Transverse colon (tissue), 4 donors: ENCODE data around the gene KRTAP10-2. TPM values are rescaled to one million over a fixed set of nuclear protein-coding genes. Genes with fewer than 3 reads are reported as not detected.

Source experiments
- DNase-seq: peaks from one replicate; pipeline ENCODE4 v3.0.0-alpha.2; 2019
- H3K27ac ChIP-seq, 4 donors: fragments of 200-600 bp; sonication (generic); 2 replicates each; pipeline ENCODE4 v1.5.1; 2016 to 2018; ENCODE audit warnings: inconsistent platforms in 4 of 4
- H3K27me3 ChIP-seq: fragments of 200-600 bp; sonication (generic); 2 replicates; pipeline ENCODE4 v1.5.1; 2017; ENCODE audit warnings: inconsistent platforms
- H3K36me3 ChIP-seq, 4 donors: fragments of 200-600 bp; sonication (generic); 2 replicates each; pipeline ENCODE4 v1.5.1; 2017 to 2019; ENCODE audit warnings: inconsistent platforms in 4 of 4
- H3K4me1 ChIP-seq, 4 donors: fragments of 200-600 bp; sonication (generic); 2 replicates each; pipeline ENCODE4 v1.5.1; 2017 to 2020; ENCODE audit warnings: inconsistent platforms in 4 of 4
- H3K4me3 ChIP-seq, 4 donors: fragments of 200-600 bp; sonication (generic); 1 replicate in 1 of 4; 2 replicates in 3 of 4; pipeline versions ENCODE4 v1.5.1 to v1.6.1; 2017 to 2019; ENCODE audit warnings: inconsistent platforms in 4 of 4
- H3K9me3 ChIP-seq, 2 donors: fragments of 200-600 bp; sonication (generic); 2 replicates each; pipeline ENCODE4 v1.5.1; 2017 to 2019; ENCODE audit warnings: inconsistent platforms in 2 of 2
- CTCF ChIP-seq, 5 experiments: fragments of 200-600 bp in 3 of 5; fragments of 450-650 bp in 2 of 5; sonication (generic) in 3 of 5; IDR thresholded peaks; 1 replicate in 2 of 5; 2 replicates in 3 of 5; pipeline ENCODE4 v1.5.1; 2016 to 2017; ENCODE audit warnings: antibody characterized with exemption in 5 of 5, inconsistent platforms in 3 of 5, mild to moderate bottlenecking in 2 of 5, moderate library complexity in 1 of 5
- EP300 ChIP-seq: sonication (generic); formaldehyde crosslinking; IDR thresholded peaks from one replicate; pipeline ENCODE4 v1.6.1; 2017; ENCODE audit warnings: antibody characterized with exemption, low read depth
- POLR2A ChIP-seq: fragments of 450-650 bp; IDR thresholded peaks from one replicate; pipeline ENCODE4 v1.6.1; 2016; ENCODE audit warnings: antibody characterized with exemption, mild to moderate bottlenecking, moderate library complexity
- POLR2AphosphoS5 ChIP-seq, 3 donors: sonication (generic); formaldehyde crosslinking; IDR thresholded peaks; one replicate each; pipeline ENCODE4 v1.6.1; 2016; ENCODE audit warnings: antibody characterized with exemption in 3 of 3
- WGBS, 2 donors: methylation state at CpG; one replicate each; pipeline ENCODE4 v1.1.5; 2018; ENCODE audit warnings: low coverage in 1 of 2; 5-methylcytosine and 5-hydroxymethylcytosine counted together
- in situ Hi-C, 4 donors: fragments of 200-750 bp; cut with MboI; loops; one replicate each; pipeline versions ENCODE4 v1.15.0 to v1.15.1; 2017; ENCODE audit warnings: low sequenced_read_pairs in 3 of 4, low pct_ligation_motif_present in 1 of 4, low pct_unique_long_range_greater_than_20kb in 1 of 4
- intact Hi-C: fragments of 100-400 bp; cut with DNase I; formaldehyde crosslinking; loops from one replicate; pipeline ENCODE4 v1.15.1; 2023; ENCODE audit warnings: low total_unique reads
- total RNA-seq, 4 donors: library from RNA; depleted of rRNA; stranded (reverse); fragments of >200 nt; gene quantifications; one replicate each; pipeline ENCODE4 v1.1.0, GENCODE V29; 2016

Gene KRTAP10-2
- total RNA-seq, 4 donors from 2014 or later: not detected

- H3K9me3 ChIP-seq: no peaks in the 10 kb centered on the region
- 88% methylated on average over 1 of the region's 1 CpG; no CpG with 5 or more reads in 1 of the 2 donors for WGBS, 2 donors
- H3K27me3 ChIP-seq: no peaks in the 10 kb centered on the region
- H3K27ac ChIP-seq: no peak overlapping the region
- intact Hi-C loops: no loop called here
- no peak for TF ChIP-seq POLR2A
- TF ChIP-seq EP300: no peak
- no peak for TF ChIP-seq CTCF (IDR thresholded peaks at IDR 0.05)
- DNase-seq: no peak
- H3K36me3 ChIP-seq: no peaks in the 10 kb centered on the region
- in situ Hi-C loops: loop anchor here in 1 of 4 donors (25.0 kb wide), 1 partner anchor 264 kb away; no protein-coding TSS in a partner anchor
- no peak overlapping the region for H3K4me3 ChIP-seq
- H3K4me1 ChIP-seq: no peaks in the 10 kb centered on the region
Measured at GRCh38 chr21:44523567-44524413, 27.5 kb downstream of the KRTAP10-2 start.

GRCh38 chr21:44522753-44523204, 28.5 kb downstream of the KRTAP10-2 start:
- 71% methylated on average over 1 of the region's 1 CpG; no CpG with 5 or more reads in 1 of the 2 donors for WGBS, 2 donors
- intact Hi-C loops (no loop called here), in situ Hi-C loops (loop anchor here in 1 of 4 donors (25.0 kb wide), 1 partner anchor 265 kb away; no protein-coding TSS in a partner anchor)
- no peak for DNase-seq
- Histone ChIP-seq H3K27me3 (no peaks in the 10 kb centered on the region), H3K4me3 (no peak overlapping the region), H3K9me3 (no peaks in the 10 kb centered on the region), H3K4me1 (no peaks in the 10 kb centered on the region), H3K27ac (no peak overlapping the region), H3K36me3 (no peaks in the 10 kb centered on the region)
- TF ChIP-seq POLR2A (no peak), POLR2AphosphoS5 (IDR thresholded peaks at IDR 0.05) (no peak), CTCF (IDR thresholded peaks at IDR 0.05) (no peak), EP300 (no peak)

GRCh38 chr21:44521928-44522752, 29.2 kb downstream of the KRTAP10-2 start:
- Histone ChIP-seq H3K27ac (no peak overlapping the region), H3K4me3 (no peak overlapping the region), H3K27me3 (no peaks in the 10 kb centered on the region), H3K9me3 (no peaks in the 10 kb centered on the region), H3K4me1 (no peaks in the 10 kb centered on the region), H3K36me3 (no peaks in the 10 kb centered on the region)
- peak; percentile 2 for DNase-seq
- intact Hi-C loops (no loop called here), in situ Hi-C loops (loop anchor here in 1 of 4 donors (25.0 kb wide), 1 partner anchor 265 kb away; no protein-coding TSS in a partner anchor)
- WGBS, 2 donors: 88 to 89% methylated on average over 5 to 33 of the region's 33 CpGs
- TF ChIP-seq POLR2A: no peak
- TF ChIP-seq POLR2AphosphoS5 (IDR thresholded peaks at IDR 0.05): no peak
- no peak for TF ChIP-seq EP300
- no peak for TF ChIP-seq CTCF (IDR thresholded peaks at IDR 0.05)

GRCh38 chr21:44521301-44521927, 29.9 kb downstream of the KRTAP10-2 start:
- H3K36me3 ChIP-seq: no peaks in the 10 kb centered on the region
- no peak for TF ChIP-seq EP300
- no peak for TF ChIP-seq POLR2AphosphoS5 (IDR thresholded peaks at IDR 0.05)
- no peak for TF ChIP-seq CTCF (IDR thresholded peaks at IDR 0.05)
- no peak for TF ChIP-seq POLR2A
- no peaks in the 10 kb centered on the region for H3K27me3 ChIP-seq
- DNase-seq: no peak
- in situ Hi-C loops (loop anchor here in 1 of 4 donors (25.0 kb wide), 1 partner anchor 266 kb away; no protein-coding TSS in a partner anchor), intact Hi-C loops (no loop called here)
- H3K4me3 ChIP-seq: no peak overlapping the region
- H3K27ac ChIP-seq: no peak overlapping the region
- H3K4me1 ChIP-seq: no peaks in the 10 kb centered on the region
- no peaks in the 10 kb centered on the region for H3K9me3 ChIP-seq
- WGBS, 2 donors: 83% methylated on average over 19 of the region's 22 CpGs; no CpG with 5 or more reads in 1 of the 2 donors
